HG02938 (cell line): ENCODE data around the gene OBP2A.
"Not testable (repeated sequence)": the region's sequence is repeated elsewhere in the genome, so short reads cannot be mapped to it uniquely, and the experiment has no call there.

Experiments used
- ATAC-seq: cut with Tn5 transposase; IDR thresholded peaks from one replicate; pipeline ENCODE4 v1.9.1; 2021; ENCODE audit warnings: mild to moderate bottlenecking, moderate library complexity; ENCODE audit not compliant: unreplicated experiment

Gene OBP2A

GRCh38 chr9:135545646-135546176 lies at the start of gene OBP2A:
TSS of gene OBP2A (plus strand) at chr9:135546126. CDS start at chr9:135546181, 55 bp downstream.
- not testable (repeated sequence) for ATAC-seq

DNA sequence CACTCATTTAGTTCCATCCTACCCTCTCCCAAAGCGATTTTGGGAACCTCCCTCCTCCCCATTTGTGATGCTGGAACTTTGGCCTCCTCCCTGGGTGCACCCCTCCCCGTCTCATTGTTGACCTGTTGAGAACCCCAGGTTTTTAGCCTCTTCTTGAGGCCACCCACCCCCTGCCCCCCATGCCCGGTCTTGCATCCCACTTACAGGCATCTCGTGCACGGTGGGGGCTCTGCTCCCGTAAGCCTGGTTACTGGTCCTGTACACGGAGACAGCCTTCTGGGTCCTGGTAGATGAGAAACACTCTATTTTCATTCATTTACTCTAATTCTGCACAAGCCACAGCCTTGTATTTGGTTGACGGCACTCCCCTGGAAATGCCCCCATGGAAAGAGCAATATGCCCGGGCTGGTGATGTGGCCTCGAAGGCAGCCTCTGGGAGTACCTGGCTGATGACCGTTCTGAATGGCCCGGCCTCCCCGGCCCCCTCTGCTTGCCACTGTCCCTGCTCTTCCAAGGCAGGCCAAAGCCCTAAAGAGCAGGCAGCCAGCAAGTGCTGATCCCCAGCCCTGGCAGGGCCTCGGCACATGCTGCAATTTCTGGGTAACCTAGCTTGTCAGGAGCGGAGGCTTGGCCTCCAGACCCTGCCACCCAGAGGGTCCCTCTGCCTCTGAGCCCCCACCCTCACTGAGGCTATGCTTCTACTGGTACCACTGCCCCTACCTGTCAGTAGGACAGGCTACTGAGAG lies 47.4 kb upstream of the OBP2A start:
- ATAC-seq: no peak

- ATAC-seq: peak; percentile 57
These were observed 46.4 kb upstream of the OBP2A start for GRCh38 chr9:135499326-135500070.

- ATAC-seq: peak; percentile 3
These were observed 45.8 kb upstream of the OBP2A start for GRCh38 chr9:135500071-135500524.

DNA sequence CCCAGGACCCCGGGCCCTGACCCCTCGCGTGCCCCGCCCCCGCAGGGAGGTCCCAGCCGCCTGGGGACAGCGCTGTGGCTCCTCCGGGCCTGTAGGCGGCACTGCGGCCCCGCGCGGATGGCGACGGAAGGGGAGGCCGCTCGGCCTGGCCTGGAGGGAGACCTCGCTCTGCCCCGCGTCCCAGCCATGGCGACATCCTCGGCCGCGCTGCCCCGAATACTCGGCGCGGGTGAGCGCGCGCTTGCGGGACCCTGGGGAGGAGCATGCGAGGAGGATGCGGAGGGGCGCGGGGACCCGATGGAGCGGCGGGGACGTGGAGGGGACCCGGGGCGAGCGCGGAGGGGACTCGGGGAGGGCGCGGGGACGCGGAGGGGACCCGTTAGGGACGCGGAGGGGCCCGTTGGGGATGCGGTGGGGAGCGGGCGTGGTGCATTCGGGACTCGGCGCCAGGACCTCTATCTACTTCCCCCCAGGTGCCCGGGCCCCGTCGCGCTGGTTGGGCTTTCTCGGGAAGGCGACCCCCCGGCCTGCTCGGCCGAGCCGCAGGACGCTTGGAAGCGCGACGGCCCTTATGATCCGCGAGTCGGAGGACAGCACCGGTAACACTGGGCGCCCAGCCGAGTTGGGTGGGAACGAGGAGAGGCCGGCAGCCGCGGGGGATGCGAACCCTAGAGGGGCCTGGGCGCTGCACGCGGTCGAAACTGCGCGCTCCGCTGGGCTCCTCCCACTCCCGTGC lies 45.2 kb upstream of the OBP2A start, which contains the start of gene MRPS2:
Gene MRPS2 (plus strand): TSS at position 158 of the 736 bp plus-strand sequence. CDS start 29 bp downstream, at position 187.
- ATAC-seq: peak; percentile 66

GRCh38 chr9:135501261-135502167 lies 44.4 kb upstream of the OBP2A start:
- no peak for ATAC-seq

DNA sequence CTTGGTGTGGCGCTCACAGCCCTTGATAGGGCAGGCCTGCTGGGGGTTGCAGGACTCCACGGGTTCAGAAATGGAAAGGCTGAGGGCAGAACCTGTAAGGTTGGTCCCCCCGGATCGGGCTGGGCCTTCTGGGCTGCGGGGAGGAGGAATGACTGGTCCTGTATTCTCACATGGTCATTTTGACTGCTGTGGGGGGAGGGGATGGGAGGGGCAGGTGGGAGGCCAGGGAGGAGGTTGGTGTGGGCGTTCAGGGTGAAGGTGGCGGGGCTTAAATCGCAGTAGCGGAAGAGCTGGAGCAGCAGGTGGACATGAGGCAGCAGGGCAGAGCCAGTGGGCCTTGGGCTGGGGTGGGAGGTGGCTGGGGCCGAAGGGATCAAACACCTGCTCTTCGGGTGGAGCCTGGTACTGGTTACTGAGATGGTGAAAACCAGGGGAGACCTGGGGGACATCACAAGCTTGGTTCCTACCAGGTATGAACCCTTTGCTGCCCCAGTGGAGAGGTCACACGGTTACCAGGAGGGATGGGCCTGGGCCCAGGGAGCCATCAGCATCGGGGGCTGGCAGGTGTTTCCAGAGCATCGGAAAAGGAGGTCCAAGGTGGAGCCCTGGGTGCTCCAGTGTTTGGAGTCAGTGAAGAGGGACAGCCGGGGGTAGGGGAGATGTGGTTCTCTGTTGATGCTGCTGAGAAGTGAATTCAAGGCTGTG lies 43.6 kb upstream of the OBP2A start:
- ATAC-seq: no peak

DNA sequence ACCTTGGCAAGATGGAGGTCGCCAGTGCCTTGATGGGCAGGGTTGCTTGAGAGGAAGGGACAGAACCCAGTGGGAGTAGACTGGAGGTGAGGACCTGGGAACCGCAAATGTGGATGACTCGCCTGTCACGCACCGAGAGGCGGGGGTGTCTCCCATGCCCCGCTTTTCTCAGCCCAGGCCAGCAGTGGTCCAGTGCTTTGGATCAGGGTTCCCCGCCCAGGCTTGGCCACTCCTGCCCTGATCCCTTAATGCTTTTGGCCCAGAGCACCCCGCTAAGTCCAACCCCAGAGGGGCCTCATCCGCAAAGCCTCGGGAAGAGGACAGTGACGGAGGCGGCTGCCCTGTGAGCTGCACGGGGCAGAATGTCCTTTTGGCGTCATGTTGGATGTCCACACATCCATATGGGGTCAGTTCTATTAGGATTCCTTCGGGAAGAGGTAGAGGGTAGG lies 43.0 kb upstream of the OBP2A start:
- no peak for ATAC-seq

GRCh38 chr9:135503371-135504261 lies 42.3 kb upstream of the OBP2A start:
- no peak for ATAC-seq

GRCh38 chr9:135504262-135505243 lies 41.4 kb upstream of the OBP2A start:
- no peak for ATAC-seq

DNA sequence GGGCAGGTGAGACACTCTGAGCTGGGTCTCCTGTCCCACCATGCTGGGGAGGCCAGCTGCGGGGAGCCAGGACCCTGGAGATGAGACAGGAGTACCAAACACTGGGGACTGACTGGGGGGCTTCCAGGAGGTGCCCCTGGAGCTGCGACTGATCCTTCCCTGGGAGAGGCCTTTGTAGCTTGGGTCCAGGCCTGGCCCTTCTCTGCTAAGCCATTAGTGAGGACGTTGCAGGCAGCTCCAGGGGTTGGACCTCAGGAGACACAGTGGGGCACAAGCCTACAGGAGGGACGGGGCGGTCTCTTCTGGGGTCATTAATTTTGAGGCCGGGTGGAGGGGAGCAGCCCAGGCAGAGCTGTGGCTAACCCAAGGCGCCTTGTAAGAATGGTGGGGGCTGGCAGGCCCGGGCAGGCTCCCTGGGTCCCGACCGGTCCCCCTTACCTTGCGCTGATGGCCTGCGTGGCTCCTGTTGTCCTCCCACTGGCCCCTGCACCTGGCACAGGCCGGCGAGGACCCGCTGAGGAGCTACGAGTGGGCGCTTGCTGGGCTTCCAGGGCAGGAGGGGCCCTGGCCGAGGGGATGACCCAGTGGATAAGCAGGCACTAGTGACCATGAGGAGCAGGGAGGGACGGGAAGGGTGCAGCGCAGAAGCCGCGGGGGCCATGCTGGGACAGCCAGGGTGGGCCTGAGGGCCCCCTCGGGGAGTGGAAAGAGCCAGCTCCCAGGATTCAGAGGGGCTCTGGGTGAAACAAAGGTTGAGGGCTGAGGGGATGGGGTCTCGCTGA lies 40.3 kb upstream of the OBP2A start:
- ATAC-seq: no peak

DNA sequence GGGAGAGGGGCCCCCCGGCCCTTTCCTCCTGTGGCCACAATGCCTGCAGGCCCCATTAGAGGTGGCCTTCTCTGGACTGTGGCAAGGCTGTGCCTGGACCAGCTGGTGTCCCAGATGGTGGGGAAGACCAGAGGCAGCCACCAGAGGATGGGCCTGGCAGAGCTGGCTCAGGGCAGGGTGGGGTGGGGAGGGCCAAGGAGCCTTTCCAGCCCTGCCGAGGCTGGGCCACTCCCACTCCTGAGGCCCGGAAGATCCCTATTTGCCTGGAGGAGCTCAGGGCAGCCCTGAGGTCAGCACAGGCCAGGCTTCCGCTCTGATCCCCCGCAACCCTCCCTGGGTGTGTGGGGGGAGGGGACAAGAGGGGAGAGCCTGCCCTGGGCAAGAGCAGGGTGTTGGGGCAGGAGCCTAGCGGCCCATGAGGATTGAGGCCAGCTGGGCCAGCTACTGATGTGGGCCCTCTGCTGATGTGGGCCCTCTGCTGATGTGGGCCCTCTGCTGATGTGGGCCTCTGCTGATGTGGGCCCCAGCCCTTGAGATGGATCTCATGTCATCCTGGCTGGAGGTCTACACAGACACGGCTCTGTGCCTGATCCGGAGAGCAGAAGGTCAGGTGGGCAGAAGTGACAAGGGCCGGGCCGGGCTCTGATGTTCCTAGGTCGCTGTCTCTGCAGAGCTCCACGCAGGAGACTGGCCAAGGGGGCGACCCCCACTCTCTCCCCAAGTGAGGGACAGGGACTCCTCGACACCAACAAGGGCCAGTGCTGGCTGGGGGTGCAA lies 39.4 kb upstream of the OBP2A start:
- ATAC-seq: no peak

GRCh38 chr9:135507104-135508035 lies 38.6 kb upstream of the OBP2A start:
- ATAC-seq: no peak

DNA sequence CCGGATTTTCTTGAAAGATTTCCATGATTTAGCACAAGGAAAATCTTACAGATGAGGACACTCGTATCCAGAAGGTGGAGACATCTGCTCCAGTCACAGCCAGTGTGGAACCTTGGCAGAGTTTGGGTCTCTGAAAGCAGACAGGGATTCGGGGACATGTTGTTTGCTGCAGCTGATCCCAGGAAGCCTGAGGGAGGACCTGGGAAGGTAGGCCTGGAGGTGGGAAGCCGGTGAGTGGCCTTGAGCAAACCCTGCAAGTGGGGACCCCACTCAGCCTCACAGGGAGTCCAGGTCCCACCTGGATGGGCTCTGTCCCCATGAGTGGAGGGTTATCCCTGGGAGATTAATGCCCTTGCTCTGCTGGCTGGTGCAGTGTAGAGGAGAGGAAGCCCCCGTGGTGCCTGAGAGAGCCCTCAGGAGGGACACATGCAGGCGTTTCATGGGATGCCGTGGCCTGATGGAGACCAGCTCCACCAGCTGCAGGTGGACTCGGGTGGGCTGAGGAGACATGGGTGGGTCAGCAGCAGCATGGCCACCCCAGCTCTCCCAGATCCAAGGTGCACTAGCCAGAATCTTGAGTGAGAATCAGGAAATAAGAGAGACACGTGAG lies 37.6 kb upstream of the OBP2A start:
- no peak for ATAC-seq
